ENCODE data around the gene ZNF722.

GRCh38 chr7:64037095-64037494, 38.4 kb downstream of the ZNF722 start:
- TF ChIP-seq CTCF (conservative IDR thresholded peaks at IDR 0.05; ENCODE audit: low read length) (no peak), EZH2phosphoT487 (IDR thresholded peaks at IDR 0.05; ENCODE audit: borderline replicate concordance, low read depth, low read length) (no peak)

Measured in OCI-LY7 (cell line).